Liver (tissue), 9 donors: Measurements from ENCODE around the gene VOPP1. TPM values are rescaled to one million over a fixed set of nuclear protein-coding genes. Genes with fewer than 3 reads are reported as not detected.

Experiments
- DNase-seq: peaks from one replicate; pipeline ENCODE4 v3.0.0-alpha.2; 2017; ENCODE audit warnings: low spot score
- H3K27ac ChIP-seq, 2 donors: one replicate each; pipeline ENCODE4 v1.7.0; 2013; ENCODE audit warnings: inconsistent platforms in 2 of 2, low read length in 2 of 2, control low read depth in 1 of 2, low read depth in 1 of 2, mild to moderate bottlenecking in 1 of 2
- H3K27me3 ChIP-seq, 4 donors: one replicate each; pipeline versions ENCODE4 v1.6.1 to v1.7.0; 2013; ENCODE audit warnings: low read length in 3 of 4, inconsistent platforms in 1 of 4, mild to moderate bottlenecking in 1 of 4, moderate library complexity in 1 of 4; ENCODE audit not compliant: control insufficient read depth in 4 of 4, insufficient read depth in 4 of 4
- H3K36me3 ChIP-seq, 4 donors: one replicate each; pipeline versions ENCODE4 v1.6.1 to v1.7.0; 2013; ENCODE audit warnings: low read length in 3 of 4, mild to moderate bottlenecking in 3 of 4, low read depth in 1 of 4, moderate library complexity in 1 of 4; ENCODE audit not compliant: control insufficient read depth in 4 of 4, insufficient read depth in 3 of 4
- H3K4me1 ChIP-seq, 4 donors: one replicate each; pipeline versions ENCODE4 v1.6.1 to v1.7.0; 2013; ENCODE audit warnings: low read length in 3 of 4, mild to moderate bottlenecking in 3 of 4, moderate library complexity in 1 of 4; ENCODE audit not compliant: control insufficient read depth in 4 of 4, insufficient read depth in 4 of 4
- H3K4me3 ChIP-seq, 3 donors: one replicate each; pipeline versions ENCODE4 v1.6.1 to v1.7.0; 2013; ENCODE audit warnings: low read length in 3 of 3, control low read depth in 1 of 3, low read depth in 1 of 3, mild to moderate bottlenecking in 1 of 3
- H3K9ac ChIP-seq, 2 donors: one replicate each; pipeline ENCODE4 v1.7.0; 2013; ENCODE audit warnings: low read length in 2 of 2, mild to moderate bottlenecking in 2 of 2, moderate library complexity in 2 of 2, control low read depth in 1 of 2, low read depth in 1 of 2
- H3K9me3 ChIP-seq, 4 donors: one replicate each; pipeline versions ENCODE4 v1.6.1 to v1.7.0; 2013; ENCODE audit warnings: low read length in 3 of 4; ENCODE audit not compliant: control insufficient read depth in 4 of 4
- ATF3 ChIP-seq: IDR thresholded peaks from 2 replicates; pipeline ENCODE4 v1.6.1; 2016; ENCODE audit warnings: antibody characterized with exemption
- EGR1 ChIP-seq, 2 donors: IDR thresholded peaks; 2 replicates each; pipeline ENCODE4 v1.6.1; 2016 to 2018; ENCODE audit warnings: antibody characterized with exemption in 2 of 2, low read depth in 2 of 2
- FOXA1 ChIP-seq: IDR thresholded peaks from 2 replicates; pipeline ENCODE4 v1.6.1; 2016; ENCODE audit warnings: antibody characterized with exemption
- FOXA2 ChIP-seq: IDR thresholded peaks from 2 replicates; pipeline ENCODE4 v1.6.1; 2016; ENCODE audit warnings: antibody characterized with exemption
- GABPA ChIP-seq, 2 donors: IDR thresholded peaks in 1 of 2; conservative IDR thresholded peaks in 1 of 2; 2 replicates each; pipeline ENCODE4 v1.6.1; 2016; ENCODE audit warnings: antibody characterized with exemption in 2 of 2, mild to moderate bottlenecking in 1 of 2, moderate library complexity in 1 of 2
- HNF4A ChIP-seq, 2 donors: conservative IDR thresholded peaks; 2 replicates each; pipeline ENCODE4 v1.6.1; 2016; ENCODE audit warnings: antibody characterized with exemption in 2 of 2, mild to moderate bottlenecking in 2 of 2
- HNF4G ChIP-seq: IDR thresholded peaks from 2 replicates; pipeline ENCODE4 v1.6.1; 2016; ENCODE audit warnings: antibody characterized with exemption
- JUND ChIP-seq, 2 donors: IDR thresholded peaks; 2 replicates each; pipeline ENCODE4 v1.6.1; 2016; ENCODE audit warnings: antibody characterized with exemption in 2 of 2
- MAX ChIP-seq: IDR thresholded peaks from 2 replicates; pipeline ENCODE4 v1.6.1; 2016; ENCODE audit warnings: antibody characterized with exemption
- NR2F2 ChIP-seq: IDR thresholded peaks from 2 replicates; pipeline ENCODE4 v1.6.1; 2016; ENCODE audit warnings: antibody characterized with exemption
- RAD21 ChIP-seq, 2 donors: IDR thresholded peaks; 2 replicates each; pipeline ENCODE4 v1.6.1; 2016; ENCODE audit warnings: antibody characterized with exemption in 2 of 2, mild to moderate bottlenecking in 2 of 2
- REST ChIP-seq: IDR thresholded peaks from 2 replicates; pipeline ENCODE4 v1.6.1; 2016; ENCODE audit warnings: antibody characterized with exemption, mild to moderate bottlenecking
- RXRA ChIP-seq, 2 donors: IDR thresholded peaks; 2 replicates each; pipeline ENCODE4 v1.6.1; 2017 to 2018; ENCODE audit warnings: antibody characterized with exemption in 2 of 2, mild to moderate bottlenecking in 1 of 2
- SP1 ChIP-seq: IDR thresholded peaks from 2 replicates; pipeline ENCODE4 v1.6.1; 2018; ENCODE audit warnings: antibody characterized with exemption, mild to moderate bottlenecking
- TAF1 ChIP-seq: conservative IDR thresholded peaks from 2 replicates; pipeline ENCODE4 v1.6.1; 2016; ENCODE audit warnings: antibody characterized with exemption, mild to moderate bottlenecking
- YY1 ChIP-seq: IDR thresholded peaks from 2 replicates; pipeline ENCODE4 v1.6.1; 2016; ENCODE audit warnings: antibody characterized with exemption, mild to moderate bottlenecking
- WGBS: extraction: QIAGEN DNeasy Blood & Tissue Kit; methylation state at CpG from one replicate; pipeline ENCODE4 v1.1.7; 2013; 5-methylcytosine and 5-hydroxymethylcytosine counted together
- polyA plus RNA-seq, 2 donors: library from polyadenylated mRNA; stranded (reverse) in 1 of 2; unstranded in 1 of 2; fragments of 200-250 nt in 1 of 2; fragments of >200 nt in 1 of 2; fragmentation: Nextera tagmentation in 1 of 2; extraction: Ambion mirVana in 1 of 2; gene quantifications; one replicate each; pipeline versions ENCODE4 v1.2.1 to v1.2.3, GENCODE V29; 2013 to 2015
- total RNA-seq, 2 donors: library from RNA; depleted of rRNA; stranded (reverse); fragments of >200 nt; gene quantifications; one replicate each; pipeline ENCODE4 v1.2.3, GENCODE V29; 2014
- TF ChIP-seq, protein P1 (sequence below): fragments of 150-350 bp; IDR thresholded peaks from 2 replicates; pipeline ENCODE4 v1.5.1; 2017; ENCODE audit warnings: improper control_type of control experiment, low read depth, low read length; ENCODE audit not compliant: missing input control
- TF ChIP-seq, protein P2 (sequence below): IDR thresholded peaks from 2 replicates; pipeline ENCODE4 v1.6.1; 2016; ENCODE audit warnings: antibody characterized with exemption
- donor health status: healthy.
- donor health status: healthy.
- donor health status: healthy.
- donor health status: healthy.
- donor health status: healthy.

The VOPP1 gene
- total and polyA plus RNA-seq, 4 donors: 11.5 to 23.8 (median 21.7) TPM

DNA sequence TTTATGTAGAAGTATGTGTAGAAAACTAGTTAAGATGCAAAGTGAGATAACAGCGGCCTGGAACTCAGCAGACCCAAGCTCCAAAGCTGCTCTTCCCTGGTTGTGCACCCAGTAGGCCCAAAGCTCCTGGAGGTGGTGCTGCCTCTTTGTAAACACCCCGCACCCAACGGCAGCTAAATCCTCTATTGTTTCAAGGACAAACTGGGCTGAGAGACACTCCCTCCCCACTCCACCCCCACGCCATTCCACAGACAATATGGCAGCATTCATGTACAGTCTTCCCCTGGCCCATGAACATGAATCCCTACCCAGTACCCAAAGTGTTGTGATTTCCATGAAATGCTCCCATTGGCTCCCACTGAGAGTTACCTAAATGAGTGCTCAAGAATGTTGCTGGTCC is 73.5 kb downstream of the VOPP1 start:
- TF ChIP-seq YY1 (no peak), ATF3 (no peak), REST (no peak), EGR1 (IDR thresholded peaks at IDR 0.05; ENCODE audit: low read depth in 2 of 2) (no peak), FOXA1 (no peak), HNF4G (no peak), RXRA (IDR thresholded peaks at IDR 0.05) (no peak), HNF4A (conservative IDR thresholded peaks at IDR 0.05) (no peak), FOXA2 (no peak), MAX (no peak), NR2F2 (no peak), RAD21 (IDR thresholded peaks at IDR 0.05) (no peak), SP1 (no peak), GABPA (IDR thresholded peaks at IDR 0.05 in 1 of 2, conservative IDR thresholded peaks at IDR 0.05 in 1 of 2) (no peak)
- TF ChIP-seq, protein P1, sequence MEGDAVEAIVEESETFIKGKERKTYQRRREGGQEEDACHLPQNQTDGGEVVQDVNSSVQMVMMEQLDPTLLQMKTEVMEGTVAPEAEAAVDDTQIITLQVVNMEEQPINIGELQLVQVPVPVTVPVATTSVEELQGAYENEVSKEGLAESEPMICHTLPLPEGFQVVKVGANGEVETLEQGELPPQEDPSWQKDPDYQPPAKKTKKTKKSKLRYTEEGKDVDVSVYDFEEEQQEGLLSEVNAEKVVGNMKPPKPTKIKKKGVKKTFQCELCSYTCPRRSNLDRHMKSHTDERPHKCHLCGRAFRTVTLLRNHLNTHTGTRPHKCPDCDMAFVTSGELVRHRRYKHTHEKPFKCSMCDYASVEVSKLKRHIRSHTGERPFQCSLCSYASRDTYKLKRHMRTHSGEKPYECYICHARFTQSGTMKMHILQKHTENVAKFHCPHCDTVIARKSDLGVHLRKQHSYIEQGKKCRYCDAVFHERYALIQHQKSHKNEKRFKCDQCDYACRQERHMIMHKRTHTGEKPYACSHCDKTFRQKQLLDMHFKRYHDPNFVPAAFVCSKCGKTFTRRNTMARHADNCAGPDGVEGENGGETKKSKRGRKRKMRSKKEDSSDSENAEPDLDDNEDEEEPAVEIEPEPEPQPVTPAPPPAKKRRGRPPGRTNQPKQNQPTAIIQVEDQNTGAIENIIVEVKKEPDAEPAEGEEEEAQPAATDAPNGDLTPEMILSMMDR: no peak
- Histone ChIP-seq H3K36me3 (peaks cover 0 to 5% (median 1%) of the 10 kb centered on the region in 4 donors), H3K4me3 (no peak overlapping the region), H3K27ac (no peak overlapping the region), H3K9me3 (no peaks in the 10 kb centered on the region), H3K4me1 (no peaks in the 10 kb centered on the region), H3K9ac (no peak overlapping the region), H3K27me3 (no peaks in the 10 kb centered on the region)
- DNase-seq: no peak
- WGBS: 97% methylated on average over 4 of the region's 4 CpGs

DNA sequence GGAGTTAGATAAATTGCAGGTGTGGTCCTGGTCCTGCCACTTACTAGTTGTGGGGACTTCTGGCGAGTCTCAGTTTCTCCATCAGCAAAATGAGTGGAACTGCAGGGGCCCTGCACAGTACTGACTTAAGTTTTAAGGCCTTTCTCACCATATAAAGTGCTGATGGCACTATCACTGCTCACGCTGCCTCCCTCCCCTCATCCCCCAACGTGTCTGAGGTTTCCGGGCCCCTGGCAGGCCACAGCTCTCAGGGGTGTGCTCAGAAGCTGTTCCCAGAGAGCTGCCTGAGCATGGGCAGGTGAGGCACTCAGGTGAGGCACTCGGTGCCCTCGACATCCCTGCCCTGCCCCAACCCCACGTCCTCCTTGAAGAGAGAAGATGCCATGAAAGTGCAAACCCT is 74.2 kb downstream of the VOPP1 start:
- no peaks in the 10 kb centered on the region for H3K4me1 ChIP-seq
- no peaks in the 10 kb centered on the region for H3K27me3 ChIP-seq
- H3K27ac ChIP-seq: no peak overlapping the region
- H3K36me3 ChIP-seq: peaks cover 0 to 5% (median 1%) of the 10 kb centered on the region in 4 donors
- H3K9me3 ChIP-seq: no peaks in the 10 kb centered on the region
- no peak overlapping the region for H3K9ac ChIP-seq
- no peak overlapping the region for H3K4me3 ChIP-seq
- DNase-seq: no peak
- WGBS: 84% methylated on average over 7 of the region's 7 CpGs
- TF ChIP-seq FOXA2 (no peak), TAF1 (no peak), YY1 (no peak), FOXA1 (no peak), HNF4G (no peak), RXRA (IDR thresholded peaks at IDR 0.05) (no peak), RAD21 (IDR thresholded peaks at IDR 0.05) (no peak), JUND (IDR thresholded peaks at IDR 0.05) (no peak), EGR1 (IDR thresholded peaks at IDR 0.05; ENCODE audit: low read depth in 2 of 2) (no peak), ATF3 (no peak), GABPA (IDR thresholded peaks at IDR 0.05 in 1 of 2, conservative IDR thresholded peaks at IDR 0.05 in 1 of 2) (no peak), SP1 (no peak), NR2F2 (no peak)
- TF ChIP-seq, protein P2, sequence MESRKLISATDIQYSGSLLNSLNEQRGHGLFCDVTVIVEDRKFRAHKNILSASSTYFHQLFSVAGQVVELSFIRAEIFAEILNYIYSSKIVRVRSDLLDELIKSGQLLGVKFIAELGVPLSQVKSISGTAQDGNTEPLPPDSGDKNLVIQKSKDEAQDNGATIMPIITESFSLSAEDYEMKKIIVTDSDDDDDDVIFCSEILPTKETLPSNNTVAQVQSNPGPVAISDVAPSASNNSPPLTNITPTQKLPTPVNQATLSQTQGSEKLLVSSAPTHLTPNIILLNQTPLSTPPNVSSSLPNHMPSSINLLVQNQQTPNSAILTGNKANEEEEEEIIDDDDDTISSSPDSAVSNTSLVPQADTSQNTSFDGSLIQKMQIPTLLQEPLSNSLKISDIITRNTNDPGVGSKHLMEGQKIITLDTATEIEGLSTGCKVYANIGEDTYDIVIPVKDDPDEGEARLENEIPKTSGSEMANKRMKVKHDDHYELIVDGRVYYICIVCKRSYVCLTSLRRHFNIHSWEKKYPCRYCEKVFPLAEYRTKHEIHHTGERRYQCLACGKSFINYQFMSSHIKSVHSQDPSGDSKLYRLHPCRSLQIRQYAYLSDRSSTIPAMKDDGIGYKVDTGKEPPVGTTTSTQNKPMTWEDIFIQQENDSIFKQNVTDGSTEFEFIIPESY: no peak
